NOMO-1 treated with DMSO at 0.1 percent for 48 hours (cell line): Measurements from ENCODE around the gene SHISA7.
"Not testable (repeated sequence)": the region's sequence is repeated elsewhere in the genome, so short reads cannot be mapped to it uniquely, and the experiment has no call there.

Source experiments
- DNase-seq: peaks from one replicate; lab custom pipeline; 2025; ENCODE audit not compliant: unreplicated experiment; lab: John Stamatoyannopoulos, UW

Gene SHISA7

GRCh38 chr19:55421281-55421680, 21.8 kb downstream of the SHISA7 start:
- DNase-seq = not testable (repeated sequence)

GRCh38 chr19:55419624-55420236, 23.4 kb downstream of the SHISA7 start:
- DNase-seq = no peak

- DNase-seq = no peak
Observed at GRCh38 chr19:55419103-55419502, 24.0 kb downstream of the SHISA7 start.

GRCh38 chr19:55418185-55418584, 24.9 kb downstream of the SHISA7 start:
- DNase-seq = peak; percentile 31

- no peak for DNase-seq
Observed at GRCh38 chr19:55410168-55410567, 32.9 kb downstream of the SHISA7 start.

- DNase-seq = not testable (repeated sequence)
Observed at GRCh38 chr19:55409179-55409578, 33.9 kb downstream of the SHISA7 start.

- no peak for DNase-seq
Observed at GRCh38 chr19:55408533-55408872, 34.6 kb downstream of the SHISA7 start.

GRCh38 chr19:55407800-55408532, 35.1 kb downstream of the SHISA7 start:
- DNase-seq = peak; percentile 99

- not testable (repeated sequence) for DNase-seq
Observed at GRCh38 chr19:55407550-55407799, 35.6 kb downstream of the SHISA7 start, which contains the start of gene UBE2S. Gene UBE2S, minus strand, starts transcription at chr19:55407788. Its CDS starts 199 bp downstream, at chr19:55407589.

- DNase-seq = no peak
Observed at GRCh38 chr19:55406826-55407549, 36.1 kb downstream of the SHISA7 start.

- DNase-seq = peak; percentile 18
Observed at GRCh38 chr19:55406091-55406825, 36.8 kb downstream of the SHISA7 start.

- no peak for DNase-seq
Observed at GRCh38 chr19:55405638-55406037, 37.5 kb downstream of the SHISA7 start.

GRCh38 chr19:55402509-55402908, 40.6 kb downstream of the SHISA7 start:
- no peak for DNase-seq

GRCh38 chr19:55401390-55401789, 41.7 kb downstream of the SHISA7 start:
- DNase-seq = not testable (repeated sequence)

GRCh38 chr19:55400281-55401087, 42.6 kb downstream of the SHISA7 start:
- DNase-seq = no peak

- DNase-seq = peak; percentile 80
Observed at GRCh38 chr19:55398200-55398925, 44.7 kb downstream of the SHISA7 start.

GRCh38 chr19:55392820-55393761, 50.0 kb downstream of the SHISA7 start:
- DNase-seq = no peak

GRCh38 chr19:55391702-55392615, 51.1 kb downstream of the SHISA7 start:
- DNase-seq = no peak
